GM12892 (cell line): Measurements from ENCODE around the gene CLDN1.

ENCODE experiments used
- DNase-seq: peaks from one replicate; pipeline ENCODE4 v3.0.0; 2011; ENCODE audit not compliant: insufficient read length
- FAIRE-seq: peaks from 2 replicates; lab custom pipeline; 2011; peaks lifted over from hg19 to GRCh38; lab: Jason Lieb, UNC
- POLR2A ChIP-seq: IDR thresholded peaks from 2 replicates; pipeline ENCODE4 v1.6.1; 2011; ENCODE audit warnings: low read depth, low read length, control low read depth
- POLR2AphosphoS5 ChIP-seq: IDR thresholded peaks from 2 replicates; pipeline ENCODE4 v1.6.1; 2011; ENCODE audit warnings: low read depth, low read length, control low read depth
- TAF1 ChIP-seq: IDR thresholded peaks from 2 replicates; pipeline ENCODE4 v1.6.1; 2011; ENCODE audit warnings: low read depth, mild to moderate bottlenecking, control low read depth, low read length, borderline replicate concordance

CLDN1 gene

GRCh38 chr3:190356246-190356645 is 34.0 kb upstream of the CLDN1 start:
- TF ChIP-seq POLR2A (no peak), POLR2AphosphoS5 (no peak), TAF1 (no peak)
- no peak for DNase-seq
- FAIRE-seq = no peak

- no peak for DNase-seq
- FAIRE-seq = no peak
- TF ChIP-seq POLR2AphosphoS5 (no peak), POLR2A (no peak), TAF1 (no peak)
These were observed 30.7 kb upstream of the CLDN1 start for GRCh38 chr3:190352861-190353457.

GRCh38 chr3:190346541-190346940 is 24.3 kb upstream of the CLDN1 start:
- TF ChIP-seq TAF1 (no peak), POLR2A (no peak), POLR2AphosphoS5 (no peak)
- no peak for DNase-seq
- FAIRE-seq = no peak

GRCh38 chr3:190345878-190346277 is 23.6 kb upstream of the CLDN1 start:
- no peak for FAIRE-seq
- TF ChIP-seq TAF1 (no peak), POLR2AphosphoS5 (no peak), POLR2A (no peak)
- DNase-seq = no peak

GRCh38 chr3:190345027-190345821 is 23.0 kb upstream of the CLDN1 start:
- DNase-seq = no peak
- peak; percentile 84 for FAIRE-seq
- TF ChIP-seq POLR2A (no peak), TAF1 (no peak), POLR2AphosphoS5 (no peak)

- TF ChIP-seq POLR2A (no peak), POLR2AphosphoS5 (no peak), TAF1 (no peak)
- DNase-seq (no peak), FAIRE-seq (no peak)
These were observed 17.8 kb upstream of the CLDN1 start for GRCh38 chr3:190340071-190340470.

- DNase-seq = no peak
- no peak for FAIRE-seq
- no peak for TF ChIP-seq POLR2A
- no peak for TF ChIP-seq POLR2AphosphoS5
- TF ChIP-seq TAF1 = no peak
These were observed 16.9 kb upstream of the CLDN1 start for GRCh38 chr3:190339130-190339529.

GRCh38 chr3:190338717-190339116 is 16.5 kb upstream of the CLDN1 start:
- no peak for TF ChIP-seq POLR2AphosphoS5
- DNase-seq (no peak), FAIRE-seq (no peak)

GRCh38 chr3:190337301-190337700 is 15.1 kb upstream of the CLDN1 start:
- FAIRE-seq (no peak), DNase-seq (no peak)
- TF ChIP-seq TAF1 (no peak), POLR2A (no peak), POLR2AphosphoS5 (no peak)

GRCh38 chr3:190336516-190337189 is 14.4 kb upstream of the CLDN1 start:
- no peak for FAIRE-seq
- DNase-seq = no peak
- no peak for TF ChIP-seq TAF1
- TF ChIP-seq POLR2A = no peak
- TF ChIP-seq POLR2AphosphoS5 = no peak

- TF ChIP-seq POLR2AphosphoS5 = no peak
- no peak for TF ChIP-seq TAF1
- TF ChIP-seq POLR2A = no peak
- no peak for FAIRE-seq
- no peak for DNase-seq
These were observed 11.7 kb upstream of the CLDN1 start for GRCh38 chr3:190333961-190334360.
